GM12872 (cell line): Measurements from ENCODE around the gene CNTN4.

Experiments
- TF ChIP-seq, protein P1 (sequence below): IDR thresholded peaks from 3 replicates; pipeline ENCODE4 v1.5.1; 2011; ENCODE audit warnings: low read depth, mild to moderate bottlenecking, low read length, moderate library complexity; ENCODE audit not compliant: insufficient read depth

Gene CNTN4

DNA sequence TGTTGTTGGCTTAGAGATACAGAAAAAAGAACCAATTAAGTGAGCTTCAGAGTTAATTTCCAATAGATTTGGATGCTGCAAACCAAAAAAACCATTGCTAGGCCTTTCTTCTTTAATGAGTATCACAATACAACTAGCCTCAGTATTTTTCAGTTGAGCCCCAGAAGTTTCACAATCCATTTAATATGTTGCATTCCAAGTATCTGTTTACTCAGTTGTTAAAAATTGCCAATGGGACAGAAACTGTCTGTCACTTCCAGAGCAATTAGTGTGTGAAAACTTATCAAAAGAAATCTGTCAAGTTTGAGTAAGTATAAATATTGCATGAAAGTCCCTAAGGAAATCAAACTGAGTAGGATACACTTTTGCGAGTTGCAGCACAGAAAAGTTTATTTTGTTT lies 763.7 kb downstream of the CNTN4 start:
- TF ChIP-seq, protein P1, sequence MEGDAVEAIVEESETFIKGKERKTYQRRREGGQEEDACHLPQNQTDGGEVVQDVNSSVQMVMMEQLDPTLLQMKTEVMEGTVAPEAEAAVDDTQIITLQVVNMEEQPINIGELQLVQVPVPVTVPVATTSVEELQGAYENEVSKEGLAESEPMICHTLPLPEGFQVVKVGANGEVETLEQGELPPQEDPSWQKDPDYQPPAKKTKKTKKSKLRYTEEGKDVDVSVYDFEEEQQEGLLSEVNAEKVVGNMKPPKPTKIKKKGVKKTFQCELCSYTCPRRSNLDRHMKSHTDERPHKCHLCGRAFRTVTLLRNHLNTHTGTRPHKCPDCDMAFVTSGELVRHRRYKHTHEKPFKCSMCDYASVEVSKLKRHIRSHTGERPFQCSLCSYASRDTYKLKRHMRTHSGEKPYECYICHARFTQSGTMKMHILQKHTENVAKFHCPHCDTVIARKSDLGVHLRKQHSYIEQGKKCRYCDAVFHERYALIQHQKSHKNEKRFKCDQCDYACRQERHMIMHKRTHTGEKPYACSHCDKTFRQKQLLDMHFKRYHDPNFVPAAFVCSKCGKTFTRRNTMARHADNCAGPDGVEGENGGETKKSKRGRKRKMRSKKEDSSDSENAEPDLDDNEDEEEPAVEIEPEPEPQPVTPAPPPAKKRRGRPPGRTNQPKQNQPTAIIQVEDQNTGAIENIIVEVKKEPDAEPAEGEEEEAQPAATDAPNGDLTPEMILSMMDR: no peak

DNA sequence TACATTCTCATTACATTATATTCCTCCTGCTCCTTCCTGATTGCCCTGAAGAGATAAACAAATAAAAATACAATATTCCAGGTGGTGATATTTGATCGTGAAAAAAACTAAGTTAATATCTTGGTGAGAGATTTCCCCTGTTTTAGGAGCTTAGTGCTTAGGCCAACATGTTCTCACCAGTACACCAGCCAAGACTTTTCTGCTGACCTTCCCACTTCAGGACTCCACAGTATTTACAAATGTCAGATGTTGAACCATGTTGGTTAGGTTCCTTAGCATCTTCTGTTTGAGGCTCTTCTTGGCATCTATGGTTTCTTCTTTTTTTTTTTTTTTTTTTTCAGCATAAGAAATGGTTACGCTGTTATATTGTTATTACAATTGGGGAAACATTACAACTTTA lies 764.5 kb downstream of the CNTN4 start:
- TF ChIP-seq, protein P1: no peak

DNA sequence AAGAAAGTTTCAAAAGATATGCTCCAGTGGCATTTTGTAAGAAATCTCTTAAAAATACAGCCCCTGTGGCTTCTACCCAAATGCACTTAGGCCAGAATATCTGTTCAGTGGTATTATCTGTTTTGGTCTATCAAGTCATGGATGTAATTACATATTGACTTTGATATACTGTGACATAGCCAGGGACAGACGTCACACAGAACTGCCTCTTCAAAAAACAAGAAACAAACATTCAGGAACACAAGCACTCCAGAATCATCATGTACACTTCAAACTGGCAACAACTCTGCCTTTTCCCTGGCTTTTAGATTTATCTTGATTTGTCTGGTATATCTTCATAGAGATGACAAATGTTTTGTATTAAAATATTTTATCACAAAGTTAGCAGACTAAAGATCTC lies 771.2 kb downstream of the CNTN4 start:
- TF ChIP-seq, protein P1: no peak

DNA sequence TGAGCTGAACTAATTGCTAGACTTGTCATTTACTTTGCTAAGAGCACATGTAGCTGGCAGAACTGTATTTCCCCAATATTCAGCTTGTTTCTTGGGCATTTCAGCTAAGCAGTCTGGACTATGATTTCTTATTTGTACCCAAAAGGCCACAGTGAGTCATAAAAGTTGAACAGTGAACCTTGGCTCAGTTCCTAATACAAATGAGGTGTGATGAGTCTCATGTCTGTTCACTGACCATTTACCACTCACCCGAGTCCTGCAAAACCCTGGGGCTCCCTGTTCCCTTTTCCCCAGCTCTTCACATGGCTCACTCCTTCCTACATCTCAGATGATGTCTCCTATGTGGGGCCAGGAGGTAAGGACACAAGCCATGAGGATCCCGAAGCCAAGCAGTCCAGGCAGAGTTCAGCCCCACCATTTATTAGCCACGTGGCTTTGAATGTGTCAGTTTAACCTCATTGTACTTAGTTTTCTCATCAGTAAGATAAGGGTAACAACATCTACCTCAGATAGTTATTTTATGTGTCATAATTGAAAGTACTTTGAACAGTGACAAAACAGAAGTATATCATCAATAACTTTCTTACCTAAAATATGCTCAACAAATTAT lies 772.2 kb downstream of the CNTN4 start:
- TF ChIP-seq, protein P1: no peak

DNA sequence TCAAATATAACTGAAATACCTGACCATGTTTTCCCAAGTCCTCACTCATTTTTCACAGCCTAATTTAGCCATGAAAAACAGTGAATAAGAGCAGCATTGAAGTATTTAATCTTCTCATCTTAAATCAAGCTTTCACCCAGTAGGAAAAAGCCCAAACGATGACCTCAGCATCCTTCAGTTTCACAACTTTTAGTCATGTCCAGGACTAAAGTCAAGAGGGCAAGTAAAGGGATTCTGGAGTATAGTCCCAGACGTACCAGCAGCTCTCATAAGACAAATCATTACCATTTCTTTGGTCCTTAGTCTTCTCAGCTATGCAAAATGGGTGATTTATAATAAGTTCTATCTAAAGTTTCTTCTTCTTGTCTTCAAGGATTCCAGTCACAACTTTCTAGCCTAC lies 774.2 kb downstream of the CNTN4 start:
- TF ChIP-seq, protein P1: no peak

DNA sequence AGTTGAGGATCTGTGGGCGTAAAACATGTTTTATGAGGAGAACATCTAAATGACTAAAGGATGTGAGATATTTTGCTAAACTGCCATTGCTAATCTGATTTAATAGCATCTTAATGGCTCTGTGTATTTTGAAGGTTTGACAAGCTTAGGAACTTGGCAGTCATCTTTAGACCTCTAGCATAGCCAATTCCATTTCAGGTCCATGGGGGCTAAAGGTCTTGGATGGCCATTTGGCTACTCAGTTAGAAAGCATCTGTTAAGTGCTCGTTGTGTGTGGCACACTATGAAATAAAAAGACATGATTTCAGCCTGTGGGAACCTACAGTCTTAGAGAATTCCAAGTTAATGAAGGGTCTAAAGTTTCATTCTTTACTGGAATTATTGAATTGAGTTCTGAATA lies 775.3 kb downstream of the CNTN4 start:
- TF ChIP-seq, protein P1: no peak

DNA sequence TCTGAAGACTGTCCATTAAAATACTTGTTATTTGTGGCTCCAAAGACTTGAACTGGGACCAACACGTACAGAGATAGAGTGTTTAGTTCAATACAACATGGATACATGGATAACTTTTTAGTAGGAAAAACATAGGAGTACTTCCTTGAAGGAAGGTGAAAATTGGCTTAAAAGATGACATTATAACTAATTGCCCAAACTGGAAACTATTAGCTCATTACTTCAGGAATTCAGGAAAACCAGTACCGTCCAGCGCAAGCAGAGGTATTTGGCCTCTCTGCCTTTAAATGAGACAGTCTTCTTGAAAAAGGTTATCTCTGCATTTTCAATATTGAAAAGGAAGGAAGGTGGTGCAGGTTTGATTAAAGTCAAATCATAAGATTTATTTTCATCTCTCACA lies 777.0 kb downstream of the CNTN4 start:
- TF ChIP-seq, protein P1: no peak

DNA sequence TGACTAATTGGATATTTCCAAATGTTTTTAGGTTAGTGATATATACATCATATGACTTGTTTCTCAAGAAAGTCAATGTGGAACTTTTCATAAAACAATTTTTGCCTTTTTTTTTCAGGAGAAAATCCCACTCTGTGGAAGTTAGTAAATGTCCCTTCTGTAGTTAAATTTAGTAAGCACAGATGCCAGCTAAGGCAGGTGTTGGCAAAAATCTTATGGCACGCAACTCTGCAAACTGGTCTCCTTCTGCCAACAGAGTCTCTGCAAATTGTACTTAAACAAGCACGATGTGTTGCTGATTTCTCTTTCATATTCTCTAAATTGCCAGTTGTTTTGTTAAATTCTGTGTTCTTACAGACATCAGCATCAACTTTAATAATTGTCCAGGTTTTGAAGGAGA lies 777.7 kb downstream of the CNTN4 start:
- TF ChIP-seq, protein P1: no peak
